HFFc6 (cell line): ENCODE results near the gene EPHB1. TPM values are rescaled to one million over a fixed set of nuclear protein-coding genes. Genes with fewer than 3 reads are reported as not detected.

Experiments
- DNase-seq: peaks from one replicate; pipeline ENCODE4 v3.0.0-alpha.2; 2018
- H3K27ac Mint-ChIP-seq: 2 replicates; pipeline ENCODE4 v1.8.0; 2020; ENCODE audit warnings: mild to moderate bottlenecking, mixed read lengths
- H3K27me3 Mint-ChIP-seq: 2 replicates; pipeline ENCODE4 v1.8.0; 2021; ENCODE audit warnings: mild to moderate bottlenecking, moderate library complexity, mixed read lengths; ENCODE audit not compliant: insufficient read depth
- H3K36me3 Mint-ChIP-seq: 2 replicates; pipeline ENCODE4 v1.8.0; 2021; ENCODE audit warnings: low read depth, mixed read lengths
- H3K4me1 Mint-ChIP-seq: 2 replicates; pipeline ENCODE4 v1.8.0; 2020; ENCODE audit warnings: low read depth, mixed read lengths
- H3K4me3 Mint-ChIP-seq: 2 replicates; pipeline ENCODE4 v1.8.0; 2020; ENCODE audit warnings: mild to moderate bottlenecking, moderate library complexity, mixed read lengths
- H3K9me3 Mint-ChIP-seq: 2 replicates; pipeline ENCODE4 v1.8.0; 2020; ENCODE audit warnings: mild to moderate bottlenecking, mixed read lengths
- CTCF ChIP-seq: fragments of 200-600 bp; sonication (generic); IDR thresholded peaks from 2 replicates; pipeline ENCODE4 v1.5.0; 2021; ENCODE audit warnings: antibody characterized with exemption, mild to moderate bottlenecking
- total RNA-seq, 6 experiments: library from RNA; stranded (reverse); fragmentation: NEBNext Ultra II Directional; extraction: Animal tissue kit (Norgen Biotek cat#: 25700); gene quantifications; 2 replicates in 1 of 6; 3 replicates in 5 of 6; pipeline ENCODE4 v1.2.3, GENCODE V29; 2021

EPHB1 gene
- total RNA-seq, 6 experiments from 2014 or later = 0.88 to 2.6 (median 1.0) TPM

DNA sequence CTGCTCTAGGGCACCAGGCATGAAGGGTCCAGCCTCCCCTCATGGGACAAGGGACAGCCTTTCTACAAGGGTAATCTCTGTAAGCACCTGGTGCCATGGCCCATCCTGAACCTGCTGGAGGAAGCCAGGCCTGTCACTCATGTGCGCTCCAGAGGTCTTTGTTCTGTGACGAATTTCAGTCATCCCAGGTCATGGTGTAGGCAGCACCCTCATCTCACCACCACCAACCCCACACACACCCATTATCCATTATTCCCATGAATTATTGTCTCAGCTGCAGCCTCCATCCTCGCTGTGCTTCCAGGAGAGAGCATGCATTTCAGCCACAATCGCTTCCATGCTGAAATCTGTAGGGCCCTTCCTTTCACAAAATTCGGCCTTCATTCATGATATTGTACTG lies 419.3 kb downstream of the EPHB1 start:
- Mint-ChIP-seq H3K4me1 (no peaks in the 10 kb centered on the region), H3K27me3 (peaks cover 1% of the 10 kb centered on the region; the same call in 1 of the 2 replicates), H3K36me3 (no peaks in the 10 kb centered on the region), H3K27ac (no peak overlapping the region), H3K4me3 (no peak overlapping the region), H3K9me3 (peaks cover 19% of the 10 kb centered on the region; the same call in 1 of the 2 replicates)
- TF ChIP-seq CTCF = no peak
- no peak for DNase-seq

- peaks cover 24% of the 10 kb centered on the region; the same call in 1 of the 2 replicates for H3K9me3 Mint-ChIP-seq
- no peaks in the 10 kb centered on the region for H3K4me1 Mint-ChIP-seq
- no peak for DNase-seq
- no peak overlapping the region for H3K27ac Mint-ChIP-seq
- TF ChIP-seq CTCF = no peak
- H3K36me3 Mint-ChIP-seq = no peaks in the 10 kb centered on the region
- no peak overlapping the region for H3K4me3 Mint-ChIP-seq
- no peaks in the 10 kb centered on the region; the same call in 1 of the 2 replicates for H3K27me3 Mint-ChIP-seq
Observed at GRCh38 chr3:135215516-135215915, 420.5 kb downstream of the EPHB1 start.

GRCh38 chr3:135216659-135217058 lies 421.6 kb downstream of the EPHB1 start:
- no peaks in the 10 kb centered on the region for H3K4me1 Mint-ChIP-seq
- H3K36me3 Mint-ChIP-seq = no peaks in the 10 kb centered on the region
- H3K27ac Mint-ChIP-seq = no peak overlapping the region
- H3K4me3 Mint-ChIP-seq = no peak overlapping the region
- peaks cover 24% of the 10 kb centered on the region; the same call in 1 of the 2 replicates for H3K9me3 Mint-ChIP-seq
- H3K27me3 Mint-ChIP-seq = no peaks in the 10 kb centered on the region; the same call in 1 of the 2 replicates
- DNase-seq = no peak
- TF ChIP-seq CTCF = no peak

- no peak overlapping the region for H3K4me3 Mint-ChIP-seq
- no peak for DNase-seq
- H3K27me3 Mint-ChIP-seq = no peaks in the 10 kb centered on the region; the same call in 1 of the 2 replicates
- peaks cover 24% of the 10 kb centered on the region; the same call in 1 of the 2 replicates for H3K9me3 Mint-ChIP-seq
- H3K36me3 Mint-ChIP-seq = no peaks in the 10 kb centered on the region
- TF ChIP-seq CTCF = no peak
- no peaks in the 10 kb centered on the region for H3K4me1 Mint-ChIP-seq
- H3K27ac Mint-ChIP-seq = no peak overlapping the region
Observed at GRCh38 chr3:135217730-135218129, 422.7 kb downstream of the EPHB1 start.

- Mint-ChIP-seq H3K27ac (no peak overlapping the region), H3K27me3 (no peaks in the 10 kb centered on the region; the same call in 1 of the 2 replicates), H3K36me3 (no peaks in the 10 kb centered on the region), H3K4me3 (no peak overlapping the region), H3K9me3 (peaks cover 24% of the 10 kb centered on the region; the same call in 1 of the 2 replicates), H3K4me1 (no peaks in the 10 kb centered on the region)
- no peak for TF ChIP-seq CTCF
- DNase-seq = no peak
Observed at GRCh38 chr3:135218304-135218703, 423.2 kb downstream of the EPHB1 start.
